Spleen (tissue), 7 donors: ENCODE measurements around the gene PRPH2.

ENCODE experiments used
- POLR2A ChIP-seq, 3 donors: fragments of 450-650 bp; IDR thresholded peaks; one replicate each; pipeline ENCODE4 v1.5.1; 2017; ENCODE audit warnings: antibody characterized with exemption in 3 of 3, mild to moderate bottlenecking in 1 of 3
- POLR2AphosphoS5 ChIP-seq, 3 donors: sonication (generic); formaldehyde crosslinking; IDR thresholded peaks; one replicate each; pipeline ENCODE4 v1.5.1; 2017; ENCODE audit warnings: antibody characterized with exemption in 3 of 3
- TF ChIP-seq, protein P1 (sequence below), 11 experiments: fragments of 200-600 bp in 7 of 11; fragments of 450-650 bp in 4 of 11; sonication (generic) in 4 of 11; IDR thresholded peaks in 8 of 11; conservative IDR thresholded peaks in 3 of 11; 1 replicate in 7 of 11; 2 replicates in 4 of 11; pipeline versions ENCODE4 v1.4.0 to v1.8.0; 2016 to 2021; ENCODE audit warnings: antibody characterized with exemption in 11 of 11, inconsistent platforms in 4 of 11, mild to moderate bottlenecking in 1 of 11
- donor health status: DM: no; HTN: no; CAD: no; lungs with moderate emphysema.
- donor health status: DM: no; HTN: no; CAD: no.
- donor health status: DM: no; HTN: no; CAD: no.

DNA sequence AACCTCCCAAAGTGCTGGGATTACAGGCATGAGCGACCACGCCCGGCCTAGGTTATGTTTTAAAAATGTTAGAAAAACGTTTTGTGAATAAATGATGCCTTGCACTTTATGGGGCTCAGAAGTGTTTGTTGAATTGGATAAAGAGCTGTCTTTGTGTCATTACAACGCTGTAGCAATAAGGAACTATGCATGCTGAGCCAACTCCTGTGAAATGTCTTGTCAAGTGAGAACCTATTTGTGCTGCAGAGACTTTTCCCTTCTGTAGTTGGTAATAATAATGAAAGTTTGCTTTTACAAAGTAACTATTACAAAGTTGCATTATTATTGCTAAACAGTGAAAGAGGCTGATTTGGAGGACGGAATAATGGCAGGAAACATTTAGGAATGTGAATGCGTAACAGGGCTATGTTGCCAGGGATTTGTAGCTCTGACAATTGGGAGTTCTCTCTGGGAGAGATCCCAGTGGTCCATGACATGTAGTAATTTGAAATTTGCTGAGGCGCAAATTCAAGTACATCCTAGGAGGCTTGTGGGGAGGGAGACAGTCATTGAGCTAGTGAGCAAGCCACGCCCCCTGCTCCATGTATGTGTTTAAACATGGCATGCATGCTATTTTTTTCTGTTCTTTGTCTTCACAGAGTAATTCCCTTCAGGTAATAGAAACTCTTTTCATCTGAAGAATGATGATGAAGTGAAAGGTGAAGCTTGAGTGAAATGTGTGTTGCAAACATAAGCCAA is 42.7 kb upstream of the PRPH2 start:
- no peak for TF ChIP-seq POLR2A (IDR thresholded peaks at IDR 0.05)
- TF ChIP-seq, protein P1, sequence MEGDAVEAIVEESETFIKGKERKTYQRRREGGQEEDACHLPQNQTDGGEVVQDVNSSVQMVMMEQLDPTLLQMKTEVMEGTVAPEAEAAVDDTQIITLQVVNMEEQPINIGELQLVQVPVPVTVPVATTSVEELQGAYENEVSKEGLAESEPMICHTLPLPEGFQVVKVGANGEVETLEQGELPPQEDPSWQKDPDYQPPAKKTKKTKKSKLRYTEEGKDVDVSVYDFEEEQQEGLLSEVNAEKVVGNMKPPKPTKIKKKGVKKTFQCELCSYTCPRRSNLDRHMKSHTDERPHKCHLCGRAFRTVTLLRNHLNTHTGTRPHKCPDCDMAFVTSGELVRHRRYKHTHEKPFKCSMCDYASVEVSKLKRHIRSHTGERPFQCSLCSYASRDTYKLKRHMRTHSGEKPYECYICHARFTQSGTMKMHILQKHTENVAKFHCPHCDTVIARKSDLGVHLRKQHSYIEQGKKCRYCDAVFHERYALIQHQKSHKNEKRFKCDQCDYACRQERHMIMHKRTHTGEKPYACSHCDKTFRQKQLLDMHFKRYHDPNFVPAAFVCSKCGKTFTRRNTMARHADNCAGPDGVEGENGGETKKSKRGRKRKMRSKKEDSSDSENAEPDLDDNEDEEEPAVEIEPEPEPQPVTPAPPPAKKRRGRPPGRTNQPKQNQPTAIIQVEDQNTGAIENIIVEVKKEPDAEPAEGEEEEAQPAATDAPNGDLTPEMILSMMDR (IDR thresholded peaks at IDR 0.05 in 8 of 11, conservative IDR thresholded peaks at IDR 0.05 in 3 of 11) = no peak
- no peak for TF ChIP-seq POLR2AphosphoS5 (IDR thresholded peaks at IDR 0.05)
